T-cell (primary cell): Measurements from ENCODE around the gene SLC26A3. TPM values are rescaled to one million over a fixed set of nuclear protein-coding genes. Genes with fewer than 3 reads are reported as not detected.
A peak's percentile ranks its signal among the peaks of the same experiment; 100 is the strongest.

Source experiments
- ATAC-seq, 4 experiments: fragments of 200-7000 bp in 3 of 4; fragments of 150-1000 bp in 1 of 4; cut with Tn5 transposase; replicated peaks in 1 of 4; 1 replicate in 3 of 4; 2 replicates in 1 of 4; pipeline ENCODE4 v1.10.0; 2021; ENCODE audit warnings: moderate library complexity in 3 of 4, mild to moderate bottlenecking in 2 of 4, moderate number of reproducible peaks in 1 of 4
- CTCF ChIA-PET, 2 donors: fragments of 300-600 bp; sonication (Branson Sonifier 250); formaldehyde crosslinking; loops; one replicate each; lab custom pipeline; 2022; ENCODE audit warnings: antibody characterized with exemption in 2 of 2; lab: Charles Lee
- POLR2A ChIA-PET, 2 donors: fragments of 300-600 bp; sonication (Branson Sonifier 250); formaldehyde crosslinking; loops; one replicate each; lab custom pipeline; 2022; ENCODE audit warnings: antibody characterized with exemption in 2 of 2; lab: Charles Lee
- DNase-seq, 35 experiments: peaks; one replicate each; pipeline versions ENCODE4 v3.0.0 to v3.0.0-alpha.2; 2013 to 2023
- H3K27ac ChIP-seq: one replicate; pipeline ENCODE4 v1.5.1; 2013; ENCODE audit warnings: low read length
- H3K27me3 ChIP-seq, 2 experiments: replicated peaks in 1 of 2; 1 replicate in 1 of 2; 2 replicates in 1 of 2; pipeline versions ENCODE4 v1.6.1 to v1.7.0; 2013; ENCODE audit warnings: low read length in 1 of 2, mixed read lengths in 1 of 2; ENCODE audit not compliant: control insufficient read depth in 2 of 2, insufficient read depth in 2 of 2; ENCODE audit errors: extremely low read depth in 1 of 2
- H3K36me3 ChIP-seq, 2 donors: 1 replicate in 1 of 2; 2 replicates in 1 of 2; pipeline versions ENCODE4 v1.6.1 to v1.7.0; 2013; ENCODE audit warnings: low read length in 1 of 2; ENCODE audit not compliant: control insufficient read depth in 2 of 2, insufficient read depth in 1 of 2; ENCODE audit errors: extremely low read depth in 1 of 2
- H3K4me1 ChIP-seq, 2 experiments: 1 replicate in 1 of 2; 2 replicates in 1 of 2; pipeline versions ENCODE4 v1.6.1 to v1.7.0; 2013; ENCODE audit warnings: low read length in 2 of 2, mixed read lengths in 1 of 2; ENCODE audit not compliant: insufficient read depth in 2 of 2, control insufficient read depth in 1 of 2; ENCODE audit errors: extremely low read depth in 1 of 2
- H3K4me3 ChIP-seq, 2 donors: 1 replicate in 1 of 2; 2 replicates in 1 of 2; pipeline versions ENCODE4 v1.5.1 to v1.7.0; 2013; ENCODE audit warnings: mild to moderate bottlenecking in 2 of 2, low read length in 1 of 2, moderate library complexity in 1 of 2; ENCODE audit not compliant: control insufficient read depth in 1 of 2; ENCODE audit errors: extremely low read depth in 1 of 2
- H3K9me3 ChIP-seq: 2 replicates; pipeline ENCODE4 v1.7.0; 2013
- H3K27ac Mint-ChIP-seq, 2 donors: one replicate each; pipeline ENCODE4 v1.8.0; 2020 to 2021; ENCODE audit warnings: mild to moderate bottlenecking in 2 of 2, mixed read lengths in 2 of 2
- H3K27me3 Mint-ChIP-seq, 2 donors: one replicate each; pipeline ENCODE4 v1.8.0; 2021 to 2022; ENCODE audit warnings: mixed read lengths in 2 of 2
- H3K36me3 Mint-ChIP-seq: one replicate; pipeline ENCODE4 v1.8.0; 2021; ENCODE audit warnings: mixed read lengths
- H3K4me1 Mint-ChIP-seq, 3 donors: one replicate each; pipeline ENCODE4 v1.8.0; 2020 to 2022; ENCODE audit warnings: mixed read lengths in 3 of 3, mild to moderate bottlenecking in 1 of 3
- H3K4me3 Mint-ChIP-seq, 3 donors: one replicate each; pipeline ENCODE4 v1.8.0; 2020 to 2022; ENCODE audit warnings: mild to moderate bottlenecking in 3 of 3, mixed read lengths in 3 of 3, moderate library complexity in 3 of 3
- H3K9me3 Mint-ChIP-seq, 3 donors: one replicate each; pipeline ENCODE4 v1.8.0; 2020 to 2022; ENCODE audit warnings: mixed read lengths in 3 of 3
- WGBS: methylation state at CpG from one replicate; pipeline ENCODE4 v1.1.5; 2013; ENCODE audit warnings: missing lambda C conversion rate; ENCODE audit not compliant: insufficient coverage; 5-methylcytosine and 5-hydroxymethylcytosine counted together
- total RNA-seq, 35 experiments: library from RNA in 6 of 35; stranded (reverse) in 6 of 35; fragments of 120-200 nt in 1 of 35; gene quantifications; one replicate each; pipeline versions ENCODE4 v1.2.1 to v1.2.4 and lab custom pipeline; 2013 to 2026

Gene SLC26A3
- total RNA-seq, 5 donors from 2014 or later (not counting 1 experiment from before 2014, with no cell fraction given), result 0.33 to 0.93 (median 0.70) TPM; not detected in 2

- no peak for DNase-seq
- peaks cover 54% of the 10 kb centered on the region for H3K36me3 Mint-ChIP-seq
- 100% methylated on average over 1 of the region's 1 CpG for WGBS
- H3K4me3 Mint-ChIP-seq, result no peak overlapping the region
- Histone ChIP-seq H3K27ac (no peak overlapping the region), H3K4me1 (no peaks in the 10 kb centered on the region), H3K4me3 (no peak overlapping the region), H3K27me3 (no peaks in the 10 kb centered on the region), H3K36me3 (peaks cover 0 to 52% of the 10 kb centered on the region in 2 donors), H3K9me3 (no peaks in the 10 kb centered on the region)
- peaks cover 9 to 20% (median 10%) of the 10 kb centered on the region in 3 donors for H3K4me1 Mint-ChIP-seq
- no peak overlapping the region for H3K27ac Mint-ChIP-seq
- CTCF ChIA-PET, result interaction anchor here in 1 of 2 donors (1.0 kb wide), 1 partner anchor 116 kb away, joined by 3 read pairs; no protein-coding TSS in a partner anchor
- POLR2A ChIA-PET, result no interaction called here
- H3K9me3 Mint-ChIP-seq, result no peaks in the 10 kb centered on the region
- no peaks in the 10 kb centered on the region for H3K27me3 Mint-ChIP-seq
- ATAC-seq, result no peak
Measured at GRCh38 chr7:107758667-107759066, 44.4 kb downstream of the SLC26A3 start.

DNA sequence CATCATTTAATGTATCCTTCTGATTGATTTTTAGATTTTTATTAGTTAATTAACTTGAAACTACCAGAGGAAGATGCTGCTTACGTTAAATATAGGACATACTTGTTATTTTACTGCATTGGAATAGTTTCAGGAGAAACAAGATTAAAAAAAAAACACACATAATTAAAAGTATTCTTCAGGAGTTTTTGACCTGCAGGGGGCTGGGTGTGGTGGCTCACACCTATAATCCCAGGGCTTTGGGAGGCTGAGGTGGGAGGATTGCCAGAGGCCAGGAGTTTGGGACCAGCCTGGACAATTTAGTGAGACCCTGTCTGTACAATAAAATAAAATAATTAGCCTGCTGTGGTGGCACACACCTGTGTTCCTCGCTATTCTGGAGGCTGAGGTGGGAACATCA is 48.4 kb downstream of the SLC26A3 start:
- ChIA-PET POLR2A (no interaction called here), CTCF (interaction anchor here (1.1 to 1.3 kb wide), 2 partner anchors 120 kb away, joined by 3 to 5 read pairs; no protein-coding TSS in a partner anchor)
- Histone ChIP-seq H3K4me1 (no peaks in the 10 kb centered on the region), H3K9me3 (no peaks in the 10 kb centered on the region), H3K4me3 (no peak overlapping the region), H3K36me3 (peaks cover 0 to 80% of the 10 kb centered on the region in 2 donors), H3K27ac (no peak overlapping the region), H3K27me3 (no peaks in the 10 kb centered on the region)
- Mint-ChIP-seq H3K9me3 (no peaks in the 10 kb centered on the region), H3K4me3 (no peak overlapping the region), H3K27me3 (no peaks in the 10 kb centered on the region), H3K27ac (peak overlapping the region; percentile 39 to 59), H3K4me1 (peaks cover 26 to 39% (median 27%) of the 10 kb centered on the region in 3 donors), H3K36me3 (peaks cover 61% of the 10 kb centered on the region)
- ATAC-seq (no peak), DNase-seq (no peak)
- WGBS, result 67% methylated on average over 1 of the region's 2 CpGs

- Histone ChIP-seq H3K9me3 (no peaks in the 10 kb centered on the region), H3K4me3 (no peak overlapping the region), H3K27ac (no peak overlapping the region), H3K4me1 (peaks cover 0 to 18% of the 10 kb centered on the region in 2 experiments), H3K27me3 (no peaks in the 10 kb centered on the region), H3K36me3 (peaks cover 0 to 56% of the 10 kb centered on the region in 2 donors)
- Mint-ChIP-seq H3K36me3 (peaks cover 40% of the 10 kb centered on the region), H3K27me3 (no peaks in the 10 kb centered on the region), H3K4me3 (no peak overlapping the region), H3K4me1 (peaks cover 45 to 52% (median 50%) of the 10 kb centered on the region in 3 donors), H3K9me3 (no peaks in the 10 kb centered on the region), H3K27ac (no peak overlapping the region)
- DNase-seq, result no peak
- no peak for ATAC-seq
- CTCF ChIA-PET, result no interaction called here
- POLR2A ChIA-PET, result no interaction called here
- no CpG with 5 or more reads among the region's 7 CpGs for WGBS
Measured at GRCh38 chr7:107751113-107751512, 51.9 kb downstream of the SLC26A3 start.

DNA sequence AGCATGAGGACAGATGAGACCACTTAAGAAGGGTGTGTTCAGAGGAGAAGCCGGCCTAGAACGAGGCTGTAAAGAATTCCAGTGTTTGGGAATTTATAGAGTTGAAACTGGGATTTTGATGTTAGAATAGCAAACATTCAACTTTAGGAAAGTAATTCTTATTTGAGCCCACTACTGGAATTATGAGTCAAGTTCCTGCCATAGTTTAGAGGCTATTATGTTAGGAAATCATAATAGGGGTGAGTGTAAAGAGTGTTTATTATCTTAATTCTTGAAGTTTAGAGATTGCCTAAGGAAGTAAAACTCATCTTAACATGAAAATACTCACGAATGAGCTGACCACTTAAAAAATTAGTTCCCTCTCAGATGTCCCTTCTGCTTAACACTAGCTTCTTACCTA is 57.0 kb downstream of the SLC26A3 start:
- Histone ChIP-seq H3K36me3 (peaks cover 0 to 16% of the 10 kb centered on the region in 2 donors), H3K4me1 (peaks cover 22 to 40% of the 10 kb centered on the region in 2 experiments), H3K4me3 (no peak overlapping the region), H3K27me3 (no peaks in the 10 kb centered on the region), H3K9me3 (no peaks in the 10 kb centered on the region), H3K27ac (peak overlapping the region; percentile 10)
- no peaks in the 10 kb centered on the region for H3K27me3 Mint-ChIP-seq
- WGBS, result 88% methylated on average over 2 of the region's 3 CpGs
- H3K4me3 Mint-ChIP-seq, result peak overlapping the region; percentile 94 to 97 (median 96)
- peak overlapping the region; percentile 49 to 69 for H3K27ac Mint-ChIP-seq
- ATAC-seq, result no peak
- H3K4me1 Mint-ChIP-seq, result peaks cover 63 to 66% (median 65%) of the 10 kb centered on the region in 3 donors
- H3K36me3 Mint-ChIP-seq, result peaks cover 16% of the 10 kb centered on the region
- DNase-seq, result no peak
- CTCF ChIA-PET, result interaction anchor here in 1 of 2 donors (1.1 to 1.6 kb wide), 2 partner anchors 129 to 133 kb away, joined by 4 to 5 read pairs; no protein-coding TSS in a partner anchor
- POLR2A ChIA-PET, result interaction anchor here (0.9 to 1.0 kb wide), 2 partner anchors 132 to 182 kb away, joined by 3 read pairs; partner anchors contain the start of genes COG5 (in 1 of the 2) and DUS4L (in 1 of the 2)
- no peaks in the 10 kb centered on the region for H3K9me3 Mint-ChIP-seq

DNA sequence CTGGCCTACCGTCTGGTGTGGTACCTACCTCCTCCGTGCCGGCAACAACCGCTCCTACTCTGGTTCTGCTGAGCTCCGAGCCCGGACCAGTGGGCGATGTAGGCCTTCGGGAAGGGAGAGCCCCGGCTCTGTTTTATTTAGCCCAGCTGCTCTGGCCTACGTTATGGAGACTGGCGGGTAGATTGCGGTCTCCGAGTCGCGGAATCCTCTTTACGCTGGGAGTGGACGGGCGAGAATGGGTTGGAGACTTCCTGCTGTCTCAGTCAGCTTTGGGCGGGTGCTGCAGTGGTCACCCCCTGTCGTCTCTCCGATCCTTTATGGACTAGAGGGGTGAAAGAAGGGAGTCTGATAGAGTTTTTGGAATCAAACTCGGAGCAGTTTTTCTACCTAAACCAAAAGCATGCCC is 58.7 kb downstream of the SLC26A3 start:
- no peaks in the 10 kb centered on the region for H3K9me3 Mint-ChIP-seq
- 1% methylated on average over 17 of the region's 22 CpGs for WGBS
- H3K36me3 Mint-ChIP-seq, result peaks cover 8% of the 10 kb centered on the region
- Histone ChIP-seq H3K9me3 (no peaks in the 10 kb centered on the region), H3K4me1 (peaks cover 22 to 40% of the 10 kb centered on the region in 2 experiments), H3K4me3 (peak overlapping the region; percentile 78 to 99), H3K27me3 (no peaks in the 10 kb centered on the region), H3K27ac (peak overlapping the region; percentile 100), H3K36me3 (peaks cover 0 to 4% of the 10 kb centered on the region in 2 donors)
- POLR2A ChIA-PET, result interaction anchor here (0.6 to 2.5 kb wide), 6 partner anchors 112 to 576 kb away, joined by 3 to 17 read pairs (median 6); partner anchors contain the start of genes DLD (in 1 of the 2) and HBP1 (in 1 of the 2)
- peaks cover 55 to 59% (median 58%) of the 10 kb centered on the region in 3 donors for H3K4me1 Mint-ChIP-seq
- DNase-seq, result peak in 1 of 35 experiments; percentile 0
- H3K27ac Mint-ChIP-seq, result peak overlapping the region; percentile 100
- no peaks in the 10 kb centered on the region for H3K27me3 Mint-ChIP-seq
- H3K4me3 Mint-ChIP-seq, result peak overlapping the region; percentile 94 to 97 (median 96)
- CTCF ChIA-PET, result interaction anchor here (1.2 to 4.9 kb wide), 8 partner anchors 16 to 281 kb away, joined by 3 to 75 read pairs (median 12); partner anchors contain the start of genes COG5 (in 1 of the 2), DLD (in 1 of the 2) and DUS4L (in 1 of the 2)
- peak; percentile 29 to 48 (median 39) for ATAC-seq

DNA sequence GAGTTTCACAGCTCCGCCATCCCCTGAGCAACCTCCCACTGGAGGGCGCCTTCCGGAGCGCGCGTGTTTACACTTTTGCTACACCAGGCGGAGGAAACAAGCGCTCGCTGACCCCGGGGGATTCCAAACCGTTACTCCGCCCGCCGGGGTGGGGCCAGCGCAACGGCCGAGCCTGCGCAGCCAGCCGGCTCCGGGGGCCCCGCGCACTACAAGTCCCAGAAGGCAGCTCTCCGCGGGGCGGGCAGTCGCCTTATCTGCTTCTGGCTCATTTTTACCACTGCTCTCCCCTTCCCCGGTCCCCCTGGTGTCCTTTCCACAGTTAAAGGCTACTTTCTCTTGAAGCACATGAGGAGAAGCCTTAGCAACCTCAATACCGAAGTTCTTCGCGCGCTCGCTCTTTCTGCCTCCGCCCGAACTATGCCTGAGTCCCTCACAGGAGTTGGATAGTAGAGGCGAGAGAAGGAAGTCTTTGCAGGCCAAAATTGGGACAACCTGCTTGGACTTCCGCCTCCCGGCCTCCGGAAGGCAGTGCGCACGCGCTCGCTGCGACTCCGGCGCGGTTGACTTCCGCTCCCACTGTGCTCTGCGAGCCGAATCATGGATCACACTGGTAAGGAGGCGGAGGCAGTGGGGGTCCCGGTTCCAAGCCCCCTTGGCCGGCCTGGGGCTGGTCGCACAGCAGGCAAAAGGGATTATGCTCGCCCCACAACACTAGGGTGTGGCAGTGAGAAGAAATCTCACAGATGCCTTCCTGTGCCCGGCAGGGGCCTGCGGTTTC is 59.3 kb downstream of the SLC26A3 start, which contains the start of gene CBLL1:
TSS of gene CBLL1 (plus strand) at position 576 of the 778 bp plus-strand sequence. CDS start at position 598, 22 bp downstream.
- ATAC-seq (peak; percentile 92 to 96 (median 92)), DNase-seq (peak; percentile 95 to 99 (median 97))
- ChIA-PET POLR2A (interaction anchor here (0.6 to 2.5 kb wide), 12 partner anchors 8 to 1459 kb away, joined by 3 to 17 read pairs (median 4); partner anchors contain the start of genes HBP1 (in 2 of the 2), DLD (in 1 of the 2) and NAMPT (in 1 of the 2)), CTCF (interaction anchor here (0.7 to 4.9 kb wide), 23 partner anchors 8 to 575 kb away, joined by 3 to 75 read pairs (median 6); partner anchors contain the start of genes COG5 (in 2 of the 2), DUS4L (in 2 of the 2), DLD (in 1 of the 2) and HBP1 (in 1 of the 2))
- 0% methylated on average over 46 of the region's 56 CpGs for whole genome bisulfite sequencing
- Mint-ChIP-seq H3K9me3 (no peaks in the 10 kb centered on the region), H3K27ac (peak within 1 kb of the TSS; percentile 100), H3K4me1 (peaks cover 52 to 55% (median 55%) of the 10 kb centered on the region in 3 donors), H3K36me3 (peaks cover 8% of the 10 kb centered on the region), H3K27me3 (no peaks in the 10 kb centered on the region), H3K4me3 (peak within 1 kb of the TSS; percentile 94 to 97 (median 96))
- no peaks in the 10 kb centered on the region for H3K27me3 ChIP-seq
- H3K27ac ChIP-seq, result peak within 1 kb of the TSS; percentile 100
- H3K4me1 ChIP-seq, result peaks cover 22 to 37% of the 10 kb centered on the region in 2 experiments
- H3K9me3 ChIP-seq, result no peaks in the 10 kb centered on the region
- H3K4me3 ChIP-seq, result peak within 1 kb of the TSS; percentile 78 to 99
- peaks cover 0 to under 1% of the 10 kb centered on the region in 2 donors for H3K36me3 ChIP-seq
